H1 (cell line): Measurements from ENCODE around the gene CPA1. TPM values are rescaled to one million over a fixed set of nuclear protein-coding genes. Genes with fewer than 3 reads are reported as not detected.

Experiments
- CTCF ChIA-PET: fragments of 300-600 bp; sonication (Branson Sonifier 250); formaldehyde crosslinking; loops from one replicate; lab custom pipeline; 2021; ENCODE audit not compliant: partially characterized antibody; lab: Charles Lee
- POLR2A ChIA-PET: fragments of 300-600 bp; sonication (Branson Sonifier 250); formaldehyde crosslinking; loops from one replicate; lab custom pipeline; 2021; ENCODE audit warnings: inconsistent platforms; ENCODE audit not compliant: partially characterized antibody; lab: Charles Lee
- DNase-seq, 2 experiments: peaks; one replicate each; pipeline versions ENCODE4 v3.0.0 to v3.0.0-alpha.2; 2010 to 2022; ENCODE audit warnings: low spot score in 2 of 2, low read depth in 1 of 2, mixed read lengths in 1 of 2
- FAIRE-seq: peaks from 2 replicates; lab custom pipeline; 2011; peaks lifted over from hg19 to GRCh38; lab: Jason Lieb, UNC
- H2AFZ ChIP-seq: 2 replicates; pipeline ENCODE4 v1.8.1; 2012; ENCODE audit warnings: low read length, inconsistent platforms
- H2AK5ac ChIP-seq: 2 replicates; pipeline ENCODE4 v1.6.1; 2013; ENCODE audit warnings: low read depth, low read length
- H2BK120ac ChIP-seq: replicated peaks from 2 replicates; pipeline ENCODE3; 2013; ENCODE audit warnings: low read depth, low read length, inconsistent platforms
- H2BK12ac ChIP-seq: 2 replicates; pipeline ENCODE4 v1.6.1; 2013; ENCODE audit warnings: low read depth, low read length
- H2BK15ac ChIP-seq: 2 replicates; pipeline ENCODE4 v1.6.1; 2013; ENCODE audit warnings: low read length
- H2BK20ac ChIP-seq: 2 replicates; pipeline ENCODE4 v1.6.1; 2013; ENCODE audit warnings: low read length
- H2BK5ac ChIP-seq: 2 replicates; pipeline ENCODE4 v1.6.1; 2013; ENCODE audit warnings: low read depth, low read length
- H3K14ac ChIP-seq: 2 replicates; pipeline ENCODE4 v1.6.1; 2013; ENCODE audit warnings: inconsistent platforms; ENCODE audit not compliant: insufficient read length
- H3K18ac ChIP-seq: 2 replicates; pipeline ENCODE4 v1.6.1; 2013; ENCODE audit warnings: low read length; ENCODE audit errors: extremely low read depth
- H3K23ac ChIP-seq: 2 replicates; pipeline ENCODE4 v1.6.1; 2013; ENCODE audit warnings: inconsistent platforms; ENCODE audit not compliant: insufficient read length
- H3K23me2 ChIP-seq: 2 replicates; pipeline ENCODE4 v1.6.1; 2013; ENCODE audit warnings: low read depth, low read length
- H3K27ac ChIP-seq: 2 replicates; pipeline ENCODE4 v1.6.1; 2011; ENCODE audit warnings: low read depth, low read length, inconsistent platforms
- H3K27me3 ChIP-seq, 4 experiments: replicated peaks in 1 of 4; 1 replicate in 1 of 4; 2 replicates in 3 of 4; pipeline versions ENCODE4 v1.6.1 to v1.8.1; 2011 to 2013; ENCODE audit warnings: low read length in 3 of 4, mild to moderate bottlenecking in 3 of 4, inconsistent platforms in 2 of 4, mixed read lengths in 2 of 4, moderate library complexity in 1 of 4; ENCODE audit not compliant: control insufficient read depth in 3 of 4, insufficient read depth in 3 of 4; ENCODE audit errors: extremely low read depth in 1 of 4
- H3K36me3 ChIP-seq, 4 experiments: 2 replicates each; pipeline versions ENCODE4 v1.6.1 to v1.8.1; 2011 to 2013; ENCODE audit warnings: mild to moderate bottlenecking in 4 of 4, low read length in 3 of 4, moderate library complexity in 2 of 4, control low read depth in 1 of 4, inconsistent platforms in 1 of 4; ENCODE audit not compliant: insufficient read depth in 4 of 4, control insufficient read depth in 2 of 4
- H3K4ac ChIP-seq: replicated peaks from 2 replicates; pipeline ENCODE3; 2013; ENCODE audit warnings: low read length, low read depth, mixed read lengths, inconsistent platforms; ENCODE audit not compliant: insufficient read length
- H3K4me1 ChIP-seq, 4 experiments: replicated peaks in 1 of 4; 1 replicate in 1 of 4; 2 replicates in 3 of 4; pipeline versions ENCODE4 v1.6.1 to v1.8.1; 2011 to 2013; ENCODE audit warnings: low read length in 3 of 4, inconsistent platforms in 2 of 4, mixed read lengths in 1 of 4; ENCODE audit not compliant: insufficient read depth in 4 of 4, control insufficient read depth in 3 of 4
- H3K4me2 ChIP-seq, 2 experiments: 2 replicates each; pipeline versions ENCODE4 v1.6.1 to v1.8.1; 2011 to 2013; ENCODE audit warnings: low read depth in 2 of 2, low read length in 2 of 2, control low read depth in 1 of 2, inconsistent platforms in 1 of 2, mild to moderate bottlenecking in 1 of 2; ENCODE audit not compliant: insufficient read depth in 1 of 2
- H3K4me3 ChIP-seq, 4 experiments: fragments of 200-600, 300-600 bp in 1 of 4; sonication (generic), shearing (Covaris generic), sonication (Bioruptor Twin) in 1 of 4; 2 replicates each; pipeline versions ENCODE4 v1.5.1 to v1.8.1; 2011 to 2016; ENCODE audit warnings: low read length in 4 of 4, low read depth in 3 of 4, control low read depth in 2 of 4, inconsistent platforms in 2 of 4, mild to moderate bottlenecking in 2 of 4, mixed read lengths in 1 of 4, moderate library complexity in 1 of 4; ENCODE audit not compliant: insufficient read depth in 2 of 4; ENCODE audit errors: extremely low read depth in 1 of 4
- H3K56ac ChIP-seq: replicated peaks from 2 replicates; pipeline ENCODE3; 2013; ENCODE audit warnings: low read depth, mild to moderate bottlenecking, mixed read lengths, low read length, inconsistent platforms; ENCODE audit not compliant: insufficient read length
- H3K79me1 ChIP-seq: 2 replicates; pipeline ENCODE4 v1.6.1; 2013; ENCODE audit warnings: low read depth, low read length, control low read depth
- H3K79me2 ChIP-seq, 2 experiments: 2 replicates each; pipeline versions ENCODE4 v1.6.1 to v1.8.1; 2012 to 2013; ENCODE audit warnings: low read length in 2 of 2, mild to moderate bottlenecking in 2 of 2, inconsistent platforms in 1 of 2; ENCODE audit not compliant: insufficient read depth in 2 of 2, control insufficient read depth in 1 of 2
- H3K9ac ChIP-seq, 4 experiments: replicated peaks in 1 of 4; 1 replicate in 1 of 4; 2 replicates in 3 of 4; pipeline versions ENCODE4 v1.6.1 to v1.8.1; 2011 to 2013; ENCODE audit warnings: low read depth in 3 of 4, low read length in 3 of 4, control low read depth in 2 of 4, mild to moderate bottlenecking in 2 of 4, moderate library complexity in 2 of 4, inconsistent platforms in 1 of 4; ENCODE audit errors: extremely low read depth in 1 of 4
- H3K9me3 ChIP-seq, 2 experiments: 2 replicates each; pipeline versions ENCODE4 v1.6.1 to v1.8.1; 2012 to 2013; ENCODE audit warnings: mild to moderate bottlenecking in 2 of 2, moderate library complexity in 2 of 2, control low read depth in 1 of 2, inconsistent platforms in 1 of 2, low read depth in 1 of 2, low read length in 1 of 2, mixed read lengths in 1 of 2; ENCODE audit not compliant: insufficient read depth in 2 of 2
- H4K20me1 ChIP-seq, 2 experiments: replicated peaks in 1 of 2; 2 replicates each; pipeline versions ENCODE3 to v1.8.1; 2011 to 2013; ENCODE audit warnings: inconsistent platforms in 2 of 2, low read length in 2 of 2, mild to moderate bottlenecking in 1 of 2; ENCODE audit not compliant: insufficient read depth in 2 of 2, control insufficient read depth in 1 of 2
- H4K5ac ChIP-seq: 2 replicates; pipeline ENCODE4 v1.6.1; 2013; ENCODE audit warnings: low read length, low read depth, mixed read lengths, inconsistent platforms; ENCODE audit not compliant: insufficient read length
- H4K8ac ChIP-seq: 2 replicates; pipeline ENCODE4 v1.8.0; 2013; ENCODE audit warnings: mild to moderate bottlenecking, moderate library complexity, low read length, inconsistent platforms; ENCODE audit not compliant: insufficient read depth; ENCODE audit errors: extremely low read depth
- H4K91ac ChIP-seq: replicated peaks from 2 replicates; pipeline ENCODE3; 2013; ENCODE audit warnings: low read length, mixed read lengths, inconsistent platforms; ENCODE audit not compliant: insufficient read length
- CTBP2 ChIP-seq: IDR thresholded peaks from 2 replicates; pipeline ENCODE4 v1.7.0; 2011; ENCODE audit warnings: borderline replicate concordance, mild to moderate bottlenecking, moderate library complexity, mixed read lengths, low read length; ENCODE audit not compliant: insufficient read depth, insufficient read length
- KDM4A ChIP-seq: IDR thresholded peaks from one replicate; pipeline ENCODE4 v1.7.1; 2012; ENCODE audit warnings: low read depth, mild to moderate bottlenecking, moderate library complexity, low read length, inconsistent platforms; ENCODE audit not compliant: severe bottlenecking
- NANOG ChIP-seq: IDR thresholded peaks from 2 replicates; pipeline ENCODE4 v1.6.1; 2011; ENCODE audit warnings: low read length, low read depth, mild to moderate bottlenecking, inconsistent platforms; ENCODE audit not compliant: insufficient read depth, poor library complexity, severe bottlenecking
- SIN3A ChIP-seq, 2 experiments: IDR thresholded peaks in 1 of 2; conservative IDR thresholded peaks in 1 of 2; 2 replicates each; pipeline ENCODE4 v1.6.1; 2011 to 2012; ENCODE audit warnings: low read length in 2 of 2, improper control_type of control experiment in 1 of 2, low read depth in 1 of 2, mild to moderate bottlenecking in 1 of 2
- WGBS, 2 experiments: shearing (Covaris generic) in 1 of 2; methylation state at CpG; one replicate each; pipeline versions ENCODE4 v1.1.6 to v1.1.7; 2013 to 2015; ENCODE audit warnings: low lambda C conversion rate in 2 of 2, mixed read lengths in 2 of 2, inconsistent platforms in 1 of 2, low coverage in 1 of 2, missing lambda C conversion rate in 1 of 2; ENCODE audit not compliant: insufficient replicate concordance in 2 of 2, insufficient coverage in 1 of 2, insufficient read length in 1 of 2; ENCODE audit errors: extremely low coverage in 1 of 2, missing lambda C conversion rate in 1 of 2; 5-methylcytosine and 5-hydroxymethylcytosine counted together
- polyA plus RNA-seq, 7 experiments: library from polyadenylated mRNA; depleted of rRNA in 3 of 7; stranded (reverse) in 5 of 7; unstranded in 2 of 7; fragments of >200 nt in 5 of 7; fragments of 200-250 nt in 2 of 7; gene quantifications; 1 replicate in 5 of 7; 2 replicates in 1 of 7; 4 replicates in 1 of 7; pipeline versions ENCODE4 v1.2.1 to v1.2.3, GENCODE V29; 2011 to 2013; ENCODE audit warnings: missing spikeins in 2 of 7, mixed read lengths in 2 of 7
- total RNA-seq: library from RNA; stranded (reverse); fragmentation: NEBNext Ultra II Directional; extraction: Animal tissue kit (Norgen Biotek cat#: 25700); gene quantifications from 2 replicates; pipeline ENCODE4 v1.2.1, GENCODE V29; 2021

Gene CPA1
- total and polyA plus RNA-seq, 2 of the 8 experiments (the other 6 are each of a cell fraction or from before 2014, with no cell fraction given) = not detected

DNA sequence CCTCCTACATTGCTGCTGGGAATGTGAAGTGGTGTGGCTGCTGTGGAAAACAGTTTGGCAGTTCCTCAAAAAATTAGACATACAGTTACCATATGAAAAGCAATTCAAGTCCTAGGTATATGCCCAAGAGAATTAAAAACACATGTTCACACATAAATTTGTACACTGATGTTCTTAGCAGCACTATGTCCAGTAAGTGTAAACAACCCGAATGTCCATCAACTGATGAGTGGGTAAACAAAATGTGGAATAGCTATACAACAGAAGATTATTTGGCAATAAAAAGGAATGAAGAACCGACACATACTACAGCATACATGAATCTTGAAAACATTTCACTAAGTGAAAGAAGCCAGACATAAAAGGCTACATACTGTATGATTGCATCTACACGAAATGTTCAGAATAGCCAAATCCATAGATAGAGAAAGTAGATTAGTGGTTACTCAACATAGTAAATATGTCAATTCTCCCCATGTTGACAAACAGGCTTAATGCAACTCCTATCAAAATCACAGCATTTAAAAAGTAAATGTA is 43.3 kb downstream of the CPA1 start:
- no peak for FAIRE-seq
- Histone ChIP-seq H2BK120ac (no peak overlapping the region), H3K56ac (no peak overlapping the region), H3K23me2 (no peaks in the 10 kb centered on the region), H4K20me1 (no peaks in the 10 kb centered on the region), H2AK5ac (no peak overlapping the region), H3K27me3 (no peaks in the 10 kb centered on the region), H3K14ac (no peak overlapping the region), H3K27ac (no peak overlapping the region), H4K8ac (no peak overlapping the region), H2BK12ac (no peak overlapping the region), H4K5ac (no peak overlapping the region), H3K18ac (no peak overlapping the region), H3K4me2 (no peak overlapping the region), H2BK20ac (no peak overlapping the region), H3K79me2 (no peaks in the 10 kb centered on the region), H3K9me3 (no peaks in the 10 kb centered on the region), H3K4ac (no peak overlapping the region), H4K91ac (no peak overlapping the region), H3K79me1 (no peaks in the 10 kb centered on the region), H2BK15ac (no peak overlapping the region), H3K36me3 (no peaks in the 10 kb centered on the region)
- CTCF ChIA-PET = interaction anchor here (0.6 kb wide), 1 partner anchor 714 kb away, joined by 3 read pairs; no protein-coding TSS in a partner anchor
- WGBS, 2 experiments = 84% methylated on average over 3 of the region's 3 CpGs; no CpG with 5 or more reads in 1 of the 2 experiments
- no peak for DNase-seq
- no peak for TF ChIP-seq SIN3A (conservative IDR thresholded peaks at IDR 0.05 in 1 of 2, IDR thresholded peaks at IDR 0.05 in 1 of 2; ENCODE audit: low read depth in 1 of 2, low read length in 2 of 2)
- no peak for TF ChIP-seq KDM4A
- TF ChIP-seq NANOG = no peak
- TF ChIP-seq CTBP2 = no peak
- TF ChIP-seq, all 59 proteins: peak for 0
- no peak overlapping the region for H3K9ac ChIP-seq
- POLR2A ChIA-PET = interaction anchor here (0.9 kb wide), 1 partner anchor 11 kb away, joined by 4 read pairs; no protein-coding TSS in a partner anchor
- no peak overlapping the region for H2BK5ac ChIP-seq
- H2AFZ ChIP-seq = no peak overlapping the region
- H3K23ac ChIP-seq = no peak overlapping the region
- peaks cover 0 to 2% (median 0%) of the 10 kb centered on the region in 4 experiments; a peak in 2 of 7 replicates for H3K4me1 ChIP-seq
- no peak overlapping the region for H3K4me3 ChIP-seq
